H54 (cell line): ENCODE measurements around the gene DISP1.
"Not testable (repeated sequence)": the region's sequence is repeated elsewhere in the genome, so short reads cannot be mapped to it uniquely, and the experiment has no call there.

Experiments used
- DNase-seq: peaks from one replicate; pipeline ENCODE4 v3.0.0; 2011; ENCODE audit warnings: low spot score, mixed read lengths; ENCODE audit not compliant: insufficient read length
- FAIRE-seq: peaks from 3 replicates; lab custom pipeline; 2011; peaks lifted over from hg19 to GRCh38; lab: Jason Lieb, UNC
- POLR2A ChIP-seq: IDR thresholded peaks from 2 replicates; pipeline ENCODE4 v1.6.1; 2011; ENCODE audit warnings: low read depth, mild to moderate bottlenecking, low read length

The DISP1 gene

DNA sequence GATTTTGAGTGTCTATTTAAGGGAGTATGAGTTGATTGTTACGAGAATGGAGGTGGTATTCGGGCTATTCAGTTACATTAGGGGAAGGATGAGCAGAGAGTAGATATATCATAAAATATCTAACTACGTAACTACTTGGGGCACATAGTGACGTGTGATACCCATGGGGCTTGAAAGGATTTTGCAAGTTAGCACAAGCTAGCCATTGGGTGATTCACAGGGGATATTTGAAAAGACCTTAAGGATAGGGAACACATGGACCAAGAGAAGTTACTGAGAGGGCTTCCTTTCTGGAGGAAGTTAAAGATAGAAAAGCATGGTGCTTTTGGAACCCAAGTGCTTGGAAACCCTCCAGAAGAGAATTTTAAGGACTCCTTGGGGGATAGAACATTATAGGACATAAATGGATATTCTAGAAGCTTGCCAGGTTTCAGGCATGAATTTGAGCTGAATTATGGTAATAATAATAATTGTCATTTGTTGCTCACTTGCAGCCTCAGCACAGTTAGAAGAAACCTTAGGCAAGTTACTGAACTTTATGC lies 5.4 kb downstream of the DISP1 start:
- FAIRE-seq (no peak), DNase-seq (no peak)
- TF ChIP-seq POLR2A: no peak

DNA sequence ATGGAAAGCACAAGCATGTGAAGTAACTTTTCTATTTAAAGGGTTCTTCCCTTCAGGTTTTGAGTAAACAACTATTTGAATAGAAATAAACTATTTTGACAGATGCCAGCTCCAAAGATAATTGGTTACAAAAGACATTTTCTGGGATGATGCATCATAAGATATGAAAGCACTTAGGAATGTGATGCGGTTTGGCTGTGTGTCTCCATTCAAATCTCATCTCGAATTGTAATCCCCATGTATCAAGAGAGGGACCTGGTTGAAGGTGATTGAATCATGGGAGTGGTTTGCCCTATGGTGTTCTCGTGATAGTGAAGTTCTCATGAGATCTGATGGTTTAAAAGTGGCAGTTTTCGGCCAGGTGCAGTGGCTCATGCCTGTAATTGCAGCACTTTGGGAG lies 6.4 kb downstream of the DISP1 start:
- DNase-seq (no peak), FAIRE-seq (no peak)
- TF ChIP-seq POLR2A: no peak

DNA sequence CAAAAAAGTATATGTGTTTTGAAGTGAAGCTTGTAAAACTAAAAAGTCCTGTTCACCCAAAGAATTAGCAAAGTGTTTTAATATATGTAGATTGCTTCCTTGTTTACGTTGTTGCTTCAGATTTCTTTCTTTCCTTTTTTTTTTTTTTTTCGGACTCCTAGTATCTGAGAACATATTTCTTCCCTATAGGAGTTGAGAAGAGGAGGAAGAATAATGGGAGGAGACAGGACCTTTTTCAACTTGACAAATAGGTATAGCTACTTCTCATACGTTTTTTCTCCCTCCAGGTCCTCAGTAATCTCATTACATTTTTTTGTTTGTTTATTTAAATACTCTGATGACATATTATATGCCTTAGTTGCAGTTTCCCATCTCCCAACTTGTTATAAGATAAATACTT lies 8.9 kb downstream of the DISP1 start:
- DNase-seq (no peak), FAIRE-seq (no peak)
- TF ChIP-seq POLR2A: no peak

- FAIRE-seq: no peak
- no peak for TF ChIP-seq POLR2A
Observed at GRCh38 chr1:222824641-222825040, 9.8 kb downstream of the DISP1 start.

DNA sequence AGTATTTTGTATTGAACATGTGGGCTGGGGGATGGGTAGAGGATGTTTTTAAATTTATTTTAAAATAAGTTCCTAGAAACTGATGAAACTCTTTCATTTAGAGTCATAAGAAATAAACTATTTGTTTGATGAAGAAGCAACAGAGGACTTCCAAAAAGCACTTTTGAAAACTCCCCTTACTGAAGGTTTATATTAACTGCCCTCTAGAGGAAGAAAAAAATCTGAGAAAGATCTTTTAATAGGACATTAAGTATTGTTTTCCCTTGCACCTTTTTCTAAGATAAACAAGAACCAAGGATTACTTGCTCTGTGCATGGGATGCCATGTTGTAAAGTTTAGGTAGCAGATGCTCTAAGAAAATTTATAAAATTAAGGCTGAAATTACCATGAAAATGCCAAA lies 14.1 kb downstream of the DISP1 start:
- TF ChIP-seq POLR2A: no peak
- DNase-seq: no peak
- no peak for FAIRE-seq

More at GRCh38 chr1:222824641-222825040, 9.8 kb downstream of the DISP1 start:
- no peak for DNase-seq

- no peak for TF ChIP-seq POLR2A
- DNase-seq (no peak), FAIRE-seq (peak; percentile 68)
Observed at GRCh38 chr1:222829868-222830267, 15.0 kb downstream of the DISP1 start.

DNA sequence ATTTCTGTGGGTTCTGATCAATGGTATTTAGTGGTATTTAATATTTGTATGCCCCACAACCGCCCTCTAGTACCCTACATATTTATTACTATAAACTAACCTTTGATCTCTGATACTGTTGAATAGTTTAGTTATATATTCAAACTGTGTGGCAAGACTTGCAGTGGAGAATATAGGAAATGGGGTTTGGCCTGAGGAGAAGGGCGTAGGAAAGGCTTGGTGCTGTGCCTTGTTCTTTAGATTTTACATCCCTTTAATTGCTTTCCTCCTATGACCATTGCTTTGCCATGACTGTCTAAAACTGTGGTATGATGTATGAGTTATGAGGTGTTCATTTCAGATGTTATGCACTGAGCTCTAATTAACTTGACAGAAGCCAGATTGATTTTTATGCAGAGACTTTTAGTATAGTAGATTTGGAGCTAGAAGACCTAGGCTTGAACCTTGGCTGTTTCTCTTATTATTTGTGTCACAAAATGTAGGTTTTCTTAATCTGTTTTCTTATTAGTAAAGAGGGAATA lies 18.6 kb downstream of the DISP1 start:
- TF ChIP-seq POLR2A: no peak
- no peak for DNase-seq
- no peak for FAIRE-seq

DNA sequence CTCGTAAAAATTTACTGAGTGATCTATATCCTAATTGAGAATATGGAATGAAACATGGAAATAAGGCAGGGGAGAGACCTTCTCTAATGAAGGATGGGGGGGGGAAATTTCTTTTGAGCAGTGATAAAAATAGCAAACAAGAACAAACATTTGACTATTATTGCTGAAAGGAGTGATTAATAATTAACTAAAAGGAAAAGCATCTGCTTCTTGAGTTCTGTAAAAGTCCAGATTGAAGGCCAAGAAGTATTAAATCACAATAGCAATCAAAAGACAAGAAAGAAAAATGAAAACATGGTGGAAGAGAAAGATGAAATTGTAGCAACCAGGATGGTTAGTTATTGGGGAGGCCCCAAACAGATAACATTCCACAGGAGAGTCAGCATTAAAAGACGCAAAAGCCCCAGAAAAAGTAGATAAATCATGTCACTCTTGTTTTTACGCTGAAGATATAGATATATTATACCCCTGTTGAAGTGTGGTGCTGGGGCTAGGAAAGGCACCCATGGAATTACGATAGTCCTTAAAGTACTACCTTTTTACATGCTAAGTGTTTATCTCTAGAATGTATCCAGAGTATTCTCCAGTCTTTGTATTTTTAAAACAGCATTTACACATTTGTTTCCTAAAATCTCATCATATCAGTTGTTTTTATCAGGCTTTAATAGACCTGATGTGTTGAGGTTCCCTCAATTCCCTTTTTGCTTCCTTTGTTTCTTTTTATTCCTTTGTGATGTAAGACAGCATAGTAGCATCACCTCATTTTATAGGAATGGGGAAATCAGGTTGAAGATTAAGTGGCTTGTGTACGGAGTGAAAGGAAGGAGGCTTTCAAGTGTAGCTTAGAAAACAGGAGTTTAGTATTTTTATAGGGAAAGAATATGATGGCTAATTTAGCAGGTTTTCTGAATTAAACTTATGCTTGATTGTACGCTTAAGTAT lies 28.9 kb downstream of the DISP1 start:
- FAIRE-seq (no peak), DNase-seq (no peak)

DNA sequence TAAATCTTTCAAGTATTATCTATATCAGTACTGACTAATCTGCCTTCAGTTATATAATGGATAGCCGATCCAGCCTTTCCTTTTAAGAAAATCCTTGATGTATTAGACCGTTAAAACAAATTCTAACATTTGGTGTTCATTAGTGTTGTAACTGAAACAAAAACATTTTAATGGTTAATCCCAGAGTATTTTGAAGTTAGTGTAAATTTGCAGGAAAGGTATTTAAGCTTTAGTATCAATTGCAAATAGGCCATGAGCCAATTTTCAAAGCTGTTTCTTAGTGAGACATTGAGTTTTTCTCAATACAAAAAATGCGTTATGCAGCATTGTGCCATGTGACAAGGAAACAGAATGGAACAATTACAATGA lies 29.6 kb downstream of the DISP1 start:
- no peak for TF ChIP-seq POLR2A
- DNase-seq (no peak), FAIRE-seq (no peak)

More for the DNA sequence above, 28.9 kb downstream of the DISP1 start:
- no peak for TF ChIP-seq POLR2A

DNA sequence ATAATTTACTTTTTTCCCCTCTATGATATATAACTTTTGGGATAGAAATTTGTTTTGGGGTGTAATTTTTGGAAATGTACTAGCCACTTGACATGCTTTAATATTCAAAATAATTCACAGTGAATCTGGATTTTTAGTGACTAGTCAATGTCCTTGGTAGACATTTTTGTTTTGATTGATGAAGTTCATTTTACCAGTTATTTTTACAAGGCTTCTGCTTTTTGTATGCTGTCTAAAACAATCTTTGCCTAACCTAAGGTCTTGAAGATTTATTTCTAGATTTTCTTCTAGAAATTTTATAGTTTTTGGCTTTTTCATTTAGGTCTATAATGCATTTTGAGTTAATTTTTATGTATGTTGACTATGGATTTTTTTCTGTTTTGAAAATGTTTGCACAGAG lies 30.9 kb downstream of the DISP1 start:
- TF ChIP-seq POLR2A: no peak
- FAIRE-seq: no peak
- no peak for DNase-seq

GRCh38 chr1:222850550-222850949 lies 35.7 kb downstream of the DISP1 start:
- DNase-seq, FAIRE-seq: not testable (repeated sequence)

DNA sequence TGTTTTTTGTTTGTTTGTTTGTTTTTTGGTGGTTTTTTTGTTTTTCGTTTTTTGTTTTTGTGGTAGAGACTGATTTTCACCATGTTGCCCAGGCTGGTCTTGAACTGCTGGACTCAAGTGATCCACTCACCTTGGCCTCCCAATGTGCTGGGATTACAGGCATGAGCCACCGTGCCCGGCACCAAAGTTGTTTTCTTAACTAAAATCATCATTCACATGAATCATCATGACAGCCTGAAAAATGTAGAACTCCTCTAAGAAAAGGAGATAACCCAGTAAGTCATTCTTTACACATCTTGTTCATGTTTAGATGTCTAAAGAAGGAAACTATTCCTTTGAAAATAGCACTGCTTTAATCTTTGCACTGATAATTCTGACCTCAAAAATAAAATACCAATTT lies 37.5 kb downstream of the DISP1 start:
- no peak for FAIRE-seq
- no peak for DNase-seq
- TF ChIP-seq POLR2A: no peak

DNA sequence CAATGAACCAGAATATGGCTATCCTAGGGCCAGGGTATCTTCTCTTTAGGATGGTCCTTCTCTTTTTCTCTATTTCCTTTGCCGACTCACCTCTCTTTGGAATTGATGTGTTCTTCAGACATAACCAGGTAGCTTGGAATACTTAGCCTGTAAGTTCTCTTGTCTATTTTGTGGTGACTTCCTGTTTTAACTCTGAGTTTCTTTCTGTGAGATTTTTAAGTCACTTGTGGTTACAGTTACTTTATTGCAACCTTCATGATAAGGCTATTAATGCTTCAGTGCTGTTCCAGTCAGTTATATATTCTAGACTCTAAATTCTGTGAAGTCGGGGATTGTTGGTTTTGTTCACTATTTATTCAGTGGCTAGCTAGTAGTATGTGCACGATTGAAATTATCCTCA lies 46.2 kb downstream of the DISP1 start:
- no peak for DNase-seq
- no peak for FAIRE-seq
- TF ChIP-seq POLR2A: no peak
